Measurements from ENCODE around the gene SLC35D1.
"Not testable (repeated sequence)": the region's sequence is repeated elsewhere in the genome, so short reads cannot be mapped to it uniquely, and the experiment has no call there.

The SLC35D1 gene

GRCh38 chr1:66985835-66986234 is 68.1 kb downstream of the SLC35D1 start:
- no peak for DNase-seq (ENCODE audit: low spot score)

- DNase-seq (ENCODE audit: low spot score), result no peak
These were observed 69.5 kb downstream of the SLC35D1 start for GRCh38 chr1:66984491-66984890.

DNA sequence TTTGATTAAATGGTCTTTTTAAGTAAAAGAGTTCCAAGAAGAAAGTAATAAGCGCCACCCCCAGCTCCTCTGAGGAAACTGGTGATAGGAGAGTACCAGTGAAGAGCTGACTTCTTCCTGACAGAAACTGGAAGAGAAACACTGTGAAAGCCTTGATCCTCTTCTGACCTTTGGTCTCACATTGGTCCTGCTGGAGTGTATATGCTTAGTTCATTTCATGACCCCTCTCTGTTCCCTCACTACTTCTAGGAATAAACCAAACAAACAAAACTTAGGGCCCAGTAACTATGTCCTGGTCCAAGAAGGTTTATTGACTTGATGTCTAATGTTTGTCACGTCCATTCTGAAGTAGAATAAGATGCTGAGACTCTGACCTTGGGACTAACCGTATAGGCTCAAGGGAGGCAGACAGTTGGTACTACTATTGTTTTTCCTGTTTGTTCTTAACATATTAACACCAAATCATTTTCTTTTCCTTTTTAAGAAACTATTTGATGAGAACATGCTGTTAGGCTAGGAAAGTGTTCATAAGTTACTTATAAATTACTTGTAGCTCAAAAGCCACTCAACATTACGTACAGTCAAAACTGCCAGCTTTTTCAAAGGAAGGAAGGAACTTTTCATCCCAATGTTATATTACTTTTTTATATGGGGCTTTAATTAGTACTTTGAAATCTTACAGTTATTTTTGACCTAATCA is 71.2 kb downstream of the SLC35D1 start:
- no peak for DNase-seq (ENCODE audit: low spot score)

DNA sequence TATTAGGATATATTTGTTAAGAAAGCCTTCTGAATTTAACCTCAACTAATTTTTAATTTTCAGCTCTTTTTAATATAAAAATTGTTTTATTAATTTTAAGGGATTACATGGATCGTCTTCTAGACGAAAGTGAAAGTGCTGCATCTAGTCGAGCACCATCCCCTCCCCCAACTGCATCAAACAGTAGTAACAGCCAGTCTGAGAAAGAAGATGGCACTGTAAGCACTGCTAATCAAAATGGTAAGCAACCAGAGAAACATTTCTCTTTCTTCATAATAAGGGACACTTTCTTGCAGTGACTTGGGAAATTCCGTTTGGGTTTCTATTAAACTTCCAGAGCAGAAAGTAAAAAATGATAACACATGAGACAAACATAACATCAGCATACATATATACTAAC is 72.3 kb downstream of the SLC35D1 start:
- no peak for DNase-seq (ENCODE audit: low spot score)

DNA sequence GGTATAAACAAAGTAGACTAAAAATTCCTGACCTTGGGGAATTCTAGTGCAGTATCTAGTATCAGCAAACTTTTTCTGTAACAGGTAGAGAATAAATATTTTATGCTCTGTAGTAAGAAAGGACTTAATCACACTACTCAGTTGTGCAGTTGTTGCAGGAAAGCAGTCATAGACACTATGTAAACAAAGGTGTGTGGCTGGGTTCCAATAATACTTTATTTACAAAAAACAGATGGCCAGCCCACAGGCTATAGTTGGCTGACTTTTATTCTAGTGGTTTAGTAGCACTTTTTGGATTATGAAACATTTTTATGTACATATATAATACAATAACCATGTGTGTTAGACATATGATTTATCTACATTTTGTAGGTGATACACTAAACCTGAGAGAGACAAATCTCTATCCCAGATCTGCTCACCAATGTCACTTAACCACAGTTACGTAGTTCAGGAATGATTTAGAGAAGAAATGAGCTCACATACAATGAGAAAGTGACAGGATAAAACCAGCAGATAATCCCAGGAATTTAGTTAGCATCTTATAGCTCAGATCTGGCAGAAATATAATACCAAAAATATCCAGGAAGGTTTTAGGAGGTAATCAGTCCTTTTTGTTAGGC is 73.1 kb downstream of the SLC35D1 start:
- DNase-seq (ENCODE audit: low spot score), result no peak

DNA sequence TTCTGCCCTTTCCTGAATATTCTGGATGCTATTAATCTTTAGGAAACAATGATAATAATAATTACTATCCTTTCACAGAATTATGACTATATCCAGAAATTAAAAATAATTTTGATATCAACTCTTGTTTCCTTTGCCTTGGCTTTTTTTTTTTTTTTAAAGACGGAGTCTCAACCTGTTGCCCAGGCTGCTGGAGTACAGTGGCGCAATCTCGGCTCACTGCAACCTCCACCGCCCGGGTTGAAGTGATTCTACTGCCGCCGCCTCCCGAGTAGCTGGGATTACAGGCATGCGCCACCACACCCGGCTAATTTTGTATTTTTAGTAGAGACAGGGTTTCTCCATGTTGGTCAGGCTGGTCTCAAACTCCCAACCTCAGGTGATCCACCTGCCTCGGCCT is 74.3 kb downstream of the SLC35D1 start:
- not testable (repeated sequence) for DNase-seq (ENCODE audit: low spot score)

- no peak for DNase-seq (ENCODE audit: low spot score)
These were observed 75.7 kb downstream of the SLC35D1 start for GRCh38 chr1:66978201-66978600.

GRCh38 chr1:66968574-66968973 is 85.4 kb downstream of the SLC35D1 start:
- no peak for DNase-seq (ENCODE audit: low spot score)

GRCh38 chr1:66966188-66966873 is 87.6 kb downstream of the SLC35D1 start:
- not testable (repeated sequence) for DNase-seq (ENCODE audit: low spot score)

DNA sequence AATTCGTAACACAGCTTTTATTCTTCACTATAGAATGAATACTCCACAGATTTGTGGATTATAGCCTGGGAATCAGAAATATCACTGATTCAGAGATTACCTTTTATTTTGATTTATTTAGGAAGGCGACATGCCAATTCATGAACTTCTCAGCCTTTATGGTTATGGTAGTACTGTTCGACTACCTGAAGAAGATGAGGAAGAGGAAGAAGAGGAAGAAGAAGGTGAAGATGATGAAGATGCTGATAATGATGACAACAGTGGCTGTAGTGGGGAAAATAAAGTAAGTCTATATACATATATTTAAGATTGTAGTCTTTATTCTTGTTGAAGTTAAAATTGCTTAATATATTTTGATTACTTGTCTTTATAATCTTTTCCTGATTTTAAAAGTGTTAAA is 96.0 kb downstream of the SLC35D1 start:
- no peak for DNase-seq (ENCODE audit: low spot score)

DNA sequence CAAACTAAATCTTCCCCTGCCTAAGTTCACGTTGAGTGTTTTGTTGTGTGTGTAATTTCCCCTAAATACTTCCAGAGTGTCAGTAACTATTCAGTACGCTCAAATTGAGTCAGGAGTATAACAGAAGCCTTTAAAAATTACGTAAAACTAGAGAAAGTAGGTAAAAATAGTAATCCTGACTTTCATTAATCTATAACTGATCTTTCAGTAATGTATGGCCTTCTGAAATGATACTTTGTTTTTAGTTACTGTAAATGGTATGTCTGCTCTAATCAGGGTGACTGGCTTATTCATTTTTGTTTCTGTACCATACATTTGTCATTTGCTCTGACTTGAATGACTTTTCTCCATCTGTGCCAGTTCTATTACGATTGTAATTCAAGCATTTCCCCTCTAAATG is 99.7 kb downstream of the SLC35D1 start:
- DNase-seq (ENCODE audit: low spot score), result no peak

DNA sequence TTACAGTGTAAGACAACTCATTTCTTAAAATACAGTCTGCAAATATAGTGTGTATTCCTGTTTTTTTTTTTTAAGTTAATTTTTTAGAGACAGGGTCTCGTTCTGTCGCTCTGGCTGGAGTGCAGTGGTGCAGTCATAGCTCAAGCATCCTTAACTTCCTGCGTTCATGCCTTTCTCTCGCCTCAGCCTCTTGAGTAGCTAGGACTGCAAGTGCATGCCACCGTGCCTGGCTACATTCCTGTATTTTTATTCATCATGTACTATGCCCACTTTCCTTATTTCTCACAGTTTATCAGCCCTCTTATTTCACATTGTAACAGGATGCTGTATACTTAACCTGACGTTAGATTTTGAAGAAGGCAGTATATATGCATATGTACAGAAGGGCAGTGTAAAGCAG is 102.4 kb downstream of the SLC35D1 start:
- DNase-seq (ENCODE audit: low spot score), result no peak
